ENCODE results near the gene DHX29.

- TF ChIP-seq TEAD4 (IDR thresholded peaks at IDR 0.05): no peak
- TF ChIP-seq TCF12 (IDR thresholded peaks at IDR 0.05; ENCODE audit: low read depth): no peak
- no peak for TF ChIP-seq MAX (IDR thresholded peaks at IDR 0.05)
- TF ChIP-seq NFIC (IDR thresholded peaks at IDR 0.05): no peak
- TF ChIP-seq YY1 (IDR thresholded peaks at IDR 0.05; ENCODE audit: low read depth): no peak
- TF ChIP-seq EP300 (IDR thresholded peaks at IDR 0.05; ENCODE audit: borderline replicate concordance): no peak
- no peak for TF ChIP-seq CREB1 (IDR thresholded peaks at IDR 0.05; ENCODE audit: low read depth)
- no peak for TF ChIP-seq RAD21 (IDR thresholded peaks at IDR 0.05; ENCODE audit: low read depth)
- TF ChIP-seq TAF1 (IDR thresholded peaks at IDR 0.05; ENCODE audit: low read depth): no peak
- TF ChIP-seq USF1 (IDR thresholded peaks at IDR 0.05): no peak
- no peak for TF ChIP-seq FOXM1 (IDR thresholded peaks at IDR 0.05; ENCODE audit: borderline replicate concordance, low read depth)
- no peak for TF ChIP-seq ZBTB7A (IDR thresholded peaks at IDR 0.05; ENCODE audit: low read depth)
Observed at GRCh38 chr5:55304584-55304983, 2.9 kb downstream of the DHX29 start.

Data from Ishikawa (cell line).